ENCODE measurements around the gene CSNK1G3.

DNA sequence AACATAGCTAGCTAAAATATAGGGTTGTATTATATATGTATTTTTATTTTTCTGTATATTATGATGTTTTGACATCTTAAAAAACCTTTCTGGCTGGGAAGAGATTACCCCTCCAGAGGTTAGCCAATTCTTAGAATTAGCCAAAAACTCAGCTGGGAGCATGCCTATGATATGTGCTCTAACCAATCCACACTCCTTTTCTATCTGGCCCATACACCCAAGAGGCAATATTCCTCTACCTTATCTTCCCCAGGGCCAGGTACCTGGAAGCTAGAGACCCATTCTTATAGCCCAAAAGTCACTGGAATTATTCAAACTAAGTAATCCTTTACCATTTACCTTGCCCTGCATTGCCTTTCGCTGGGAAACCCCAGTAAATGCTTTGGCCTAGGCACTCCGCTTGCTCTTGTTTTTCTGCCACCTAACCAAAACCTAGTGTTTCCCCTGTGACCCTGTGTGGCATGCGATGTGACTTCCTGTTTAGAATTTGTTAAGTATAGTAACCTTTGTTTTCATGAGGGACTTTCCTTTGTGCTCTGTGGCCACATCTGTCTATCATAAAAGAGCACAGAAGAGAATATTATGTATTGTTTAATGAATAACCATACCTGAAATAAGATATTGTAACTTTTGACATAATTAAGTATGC lies 37.4 kb downstream of the CSNK1G3 start:
- no peak for TF ChIP-seq EZH2 (IDR thresholded peaks at IDR 0.05; ENCODE audit: low read length)
- TF ChIP-seq, protein P1, sequence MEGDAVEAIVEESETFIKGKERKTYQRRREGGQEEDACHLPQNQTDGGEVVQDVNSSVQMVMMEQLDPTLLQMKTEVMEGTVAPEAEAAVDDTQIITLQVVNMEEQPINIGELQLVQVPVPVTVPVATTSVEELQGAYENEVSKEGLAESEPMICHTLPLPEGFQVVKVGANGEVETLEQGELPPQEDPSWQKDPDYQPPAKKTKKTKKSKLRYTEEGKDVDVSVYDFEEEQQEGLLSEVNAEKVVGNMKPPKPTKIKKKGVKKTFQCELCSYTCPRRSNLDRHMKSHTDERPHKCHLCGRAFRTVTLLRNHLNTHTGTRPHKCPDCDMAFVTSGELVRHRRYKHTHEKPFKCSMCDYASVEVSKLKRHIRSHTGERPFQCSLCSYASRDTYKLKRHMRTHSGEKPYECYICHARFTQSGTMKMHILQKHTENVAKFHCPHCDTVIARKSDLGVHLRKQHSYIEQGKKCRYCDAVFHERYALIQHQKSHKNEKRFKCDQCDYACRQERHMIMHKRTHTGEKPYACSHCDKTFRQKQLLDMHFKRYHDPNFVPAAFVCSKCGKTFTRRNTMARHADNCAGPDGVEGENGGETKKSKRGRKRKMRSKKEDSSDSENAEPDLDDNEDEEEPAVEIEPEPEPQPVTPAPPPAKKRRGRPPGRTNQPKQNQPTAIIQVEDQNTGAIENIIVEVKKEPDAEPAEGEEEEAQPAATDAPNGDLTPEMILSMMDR (optimal IDR thresholded peaks at IDR 0.05 in 1 of 3, IDR thresholded peaks at IDR 0.05 in 1 of 3, conservative IDR thresholded peaks at IDR 0.05 in 1 of 3; ENCODE audit: extremely low read depth in 1 of 3, insufficient read depth in 2 of 3, low read length in 3 of 3): no peak

All from keratinocyte (primary cell).